AG08396 (cell line): ENCODE data around the gene PLD1.
"Not testable (repeated sequence)": the region's sequence is repeated elsewhere in the genome, so short reads cannot be mapped to it uniquely, and the experiment has no call there.

ENCODE experiments used
- DNase-seq: peaks from one replicate; pipeline ENCODE4 v3.0.0; 2012; ENCODE audit warnings: low spot score, mixed read lengths

Gene PLD1

DNA sequence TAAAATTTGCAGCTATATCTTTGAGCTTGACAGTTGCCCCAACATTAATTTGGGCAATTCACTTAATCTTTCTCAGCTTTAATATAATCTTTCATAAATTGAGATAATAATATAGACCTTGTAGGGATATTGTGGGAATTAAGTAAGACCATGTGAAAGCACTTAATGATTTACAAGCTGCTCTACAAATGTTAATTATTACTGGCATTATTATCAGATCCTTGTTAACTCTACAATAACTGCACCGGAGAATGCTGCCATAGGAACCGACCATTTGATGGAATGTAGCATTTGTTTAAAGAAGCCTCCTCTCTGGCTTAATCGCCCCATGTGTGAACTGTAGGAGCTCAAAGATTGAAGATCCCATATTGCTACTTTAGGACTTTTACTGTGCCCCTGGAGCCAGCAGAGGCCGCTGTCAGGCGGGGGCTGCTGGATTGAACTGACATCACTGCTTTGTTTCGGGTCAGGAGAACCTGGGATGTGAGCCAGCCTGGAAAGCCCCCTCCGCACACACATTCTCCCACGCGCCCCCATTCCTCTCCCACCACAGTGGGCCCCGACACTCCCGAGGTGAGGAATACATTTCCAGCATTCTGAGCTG lies 195.9 kb downstream of the PLD1 start:
- DNase-seq, result peak; percentile 52

DNA sequence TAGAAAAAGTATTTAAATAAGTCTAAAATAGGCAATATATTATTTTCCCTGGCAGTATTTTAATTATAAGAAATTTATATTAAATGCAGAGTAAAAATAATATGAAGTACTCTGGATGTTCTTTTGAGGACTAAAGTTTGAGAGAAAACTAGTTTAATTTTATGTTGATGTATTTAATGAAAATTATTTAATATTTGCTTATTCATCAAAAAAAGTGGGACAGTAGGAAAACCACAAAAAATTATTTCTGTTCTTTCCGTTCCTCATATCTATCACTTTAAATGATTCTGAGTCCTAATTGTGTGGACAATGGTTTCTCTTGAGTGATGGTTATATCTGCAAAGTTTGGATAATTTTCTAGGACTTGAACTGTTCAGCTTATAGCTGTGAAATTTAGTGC lies 202.8 kb downstream of the PLD1 start:
- DNase-seq, result no peak

DNA sequence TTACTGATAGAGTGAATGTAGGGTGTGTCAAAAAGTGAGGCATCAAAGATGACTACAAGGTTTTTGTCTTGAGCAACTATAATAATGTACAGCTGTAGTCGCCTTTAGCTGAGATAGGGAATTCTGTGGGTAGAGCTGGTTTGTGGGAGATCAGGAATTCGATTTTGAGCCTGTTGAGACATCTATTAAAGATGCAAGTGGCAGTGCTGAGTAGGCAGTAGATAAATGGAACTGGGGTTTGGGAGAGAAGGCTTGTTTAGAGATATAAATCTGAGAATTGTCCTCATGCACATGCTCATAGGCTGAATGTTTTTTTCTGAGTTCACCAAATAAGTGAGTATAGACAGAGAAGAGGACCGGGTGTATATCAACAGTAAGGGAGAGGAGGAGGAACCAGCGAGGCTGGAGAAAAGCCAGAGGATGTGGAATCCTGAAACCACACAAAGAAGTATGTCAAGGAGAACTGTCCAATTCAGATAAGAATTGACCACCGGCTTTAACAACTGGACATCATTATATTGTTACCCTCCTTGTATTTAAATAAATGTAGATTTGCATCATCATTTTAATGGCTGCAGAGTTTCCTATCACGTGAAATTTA lies 204.0 kb downstream of the PLD1 start:
- DNase-seq, result no peak

DNA sequence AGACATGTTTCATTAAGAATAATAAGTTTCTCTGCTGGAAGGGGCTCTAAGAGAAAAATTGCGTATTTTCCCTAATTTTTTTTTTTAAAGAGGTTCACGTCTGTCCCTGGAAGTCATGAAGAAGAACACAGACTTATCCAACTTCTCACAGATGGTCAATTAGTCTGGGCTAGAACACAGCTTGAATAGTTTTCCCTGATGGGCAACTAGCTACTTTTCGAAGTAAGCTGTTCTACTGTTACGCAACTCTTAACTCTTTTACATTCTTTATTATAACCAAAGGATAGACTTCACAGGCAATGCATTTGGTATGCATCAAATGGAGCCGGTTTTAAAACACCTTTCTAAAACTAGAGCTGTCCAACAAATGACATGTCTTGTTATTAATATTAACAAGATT lies 205.9 kb downstream of the PLD1 start:
- no peak for DNase-seq

DNA sequence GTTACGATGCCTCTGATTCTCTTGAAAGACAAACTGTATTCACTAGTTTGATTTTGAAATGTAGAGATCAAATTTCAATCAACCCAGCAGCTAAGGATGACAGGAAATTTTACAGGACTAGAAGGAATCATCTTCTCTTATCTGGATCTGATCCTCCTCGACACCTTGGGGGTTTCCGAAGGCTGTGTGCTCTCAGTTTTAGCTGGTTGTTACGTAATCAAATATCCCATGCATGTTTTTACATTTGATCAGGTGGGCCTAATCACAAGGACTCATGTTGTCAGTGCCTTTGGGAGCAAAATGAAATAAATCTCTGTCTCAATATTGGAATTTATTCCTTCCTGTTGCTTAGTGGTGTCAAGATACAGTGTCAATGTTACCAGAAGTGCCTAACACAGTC lies 208.2 kb downstream of the PLD1 start:
- no peak for DNase-seq

DNA sequence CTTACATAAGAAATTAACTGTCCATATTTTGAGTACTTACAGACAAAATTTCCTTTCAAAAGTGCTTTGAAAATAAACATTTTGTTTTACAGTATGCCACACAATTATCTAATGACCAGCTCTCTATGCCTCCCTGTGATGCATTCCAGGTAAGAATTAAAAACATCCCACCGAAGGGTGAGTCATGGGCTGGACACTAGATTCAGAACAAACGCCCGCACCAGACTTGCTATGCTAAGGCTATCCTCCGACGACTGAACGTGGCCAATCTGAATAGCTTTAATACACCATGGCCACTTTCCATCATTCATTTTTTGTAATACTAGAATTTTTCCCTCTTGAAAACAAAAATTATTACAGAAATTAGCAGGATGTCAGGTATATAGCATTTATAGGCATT lies 210.3 kb downstream of the PLD1 start:
- DNase-seq, result no peak

DNA sequence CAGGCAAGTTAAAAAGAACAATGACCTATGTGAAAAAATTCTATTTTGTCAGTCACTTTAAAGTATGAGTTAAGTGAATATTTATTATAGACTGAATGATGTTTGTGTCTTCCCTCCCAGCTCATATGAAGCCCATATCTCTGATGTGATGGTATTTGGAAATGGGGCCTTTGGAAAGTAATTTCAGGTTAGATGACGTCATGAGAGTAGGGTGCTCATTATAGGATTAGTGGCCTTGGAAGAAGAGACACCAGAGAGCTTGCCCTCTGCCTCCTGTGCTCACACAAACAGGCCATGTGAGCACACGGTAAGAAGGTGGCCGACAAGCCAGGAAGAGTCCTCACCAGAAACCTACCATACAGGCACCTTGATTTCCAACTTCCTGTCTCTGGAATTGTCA lies 211.3 kb downstream of the PLD1 start:
- no peak for DNase-seq

DNA sequence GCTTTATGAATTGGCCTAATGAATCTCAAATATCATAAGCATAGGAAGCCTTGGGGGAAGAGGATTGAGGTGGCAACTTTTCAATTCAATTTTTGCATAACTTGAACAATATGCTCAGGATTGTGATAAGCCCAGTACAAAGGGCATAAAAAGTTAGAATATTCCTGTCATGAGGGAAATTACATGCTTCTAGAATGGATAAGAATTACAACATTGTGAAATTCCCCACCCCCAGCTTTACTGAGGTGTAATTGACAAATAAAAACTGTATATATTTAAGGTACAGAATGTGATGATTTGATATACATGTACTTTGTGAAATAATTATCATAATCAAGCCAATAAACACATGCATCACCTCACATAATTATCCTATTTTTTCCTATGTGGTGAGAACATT lies 217.5 kb downstream of the PLD1 start:
- no peak for DNase-seq

DNA sequence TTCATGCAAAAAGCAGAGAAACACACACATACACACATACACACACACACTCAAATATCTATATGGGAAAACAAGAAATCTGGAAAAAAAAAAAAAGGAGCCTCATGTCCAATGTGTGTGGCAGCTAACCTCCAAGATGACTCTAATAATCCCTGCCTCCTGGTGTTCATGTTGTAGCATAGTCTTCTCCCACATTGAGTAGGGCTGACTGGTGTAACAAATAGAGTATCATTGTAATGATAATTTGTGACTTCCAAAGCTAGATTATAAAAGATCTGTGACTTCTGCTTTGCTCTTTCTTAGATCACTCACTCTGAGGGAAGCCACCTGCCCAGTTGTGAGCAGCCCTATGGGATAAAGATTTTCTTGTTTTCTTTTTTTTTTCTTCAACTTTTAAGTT lies 219.2 kb downstream of the PLD1 start:
- DNase-seq, result no peak

DNA sequence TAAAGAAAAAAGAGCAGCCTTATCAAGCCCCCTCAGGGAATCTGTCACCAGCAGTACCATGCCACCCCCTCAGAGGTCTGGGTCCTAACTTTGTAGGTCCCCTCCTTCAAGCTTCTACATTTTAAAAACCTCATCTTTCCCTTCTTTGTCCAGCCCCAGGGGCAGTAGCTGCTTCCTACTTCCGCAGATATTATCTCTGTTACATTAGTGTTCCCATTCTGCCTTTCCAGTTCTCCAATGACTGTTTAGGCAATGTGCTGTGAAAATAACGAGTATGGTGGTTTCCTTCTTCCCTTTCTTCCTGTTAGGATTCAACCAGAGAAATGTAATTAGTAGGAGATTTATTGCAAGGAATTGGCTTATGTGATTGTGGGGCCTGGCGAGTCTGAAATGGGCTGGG lies 224.0 kb downstream of the PLD1 start:
- no peak for DNase-seq

DNA sequence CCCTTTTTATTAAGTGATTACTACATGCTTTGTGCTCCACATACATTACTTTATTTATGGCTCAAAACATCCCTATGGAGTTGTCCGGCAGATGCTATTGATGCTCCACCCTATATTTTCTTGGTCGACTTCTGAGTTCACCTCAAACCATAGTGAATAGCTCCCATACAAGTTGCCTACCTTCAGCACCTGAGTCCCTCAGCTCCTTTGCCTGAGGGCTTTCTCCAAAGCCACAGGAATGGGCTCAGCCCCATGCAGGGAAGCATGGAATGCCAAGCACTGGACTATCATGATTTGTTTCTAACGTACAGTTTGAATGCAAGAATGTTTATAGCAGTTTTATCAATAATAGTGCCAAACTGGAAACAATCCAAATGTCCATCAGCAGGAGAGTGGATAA lies 225.2 kb downstream of the PLD1 start:
- DNase-seq, result no peak

DNA sequence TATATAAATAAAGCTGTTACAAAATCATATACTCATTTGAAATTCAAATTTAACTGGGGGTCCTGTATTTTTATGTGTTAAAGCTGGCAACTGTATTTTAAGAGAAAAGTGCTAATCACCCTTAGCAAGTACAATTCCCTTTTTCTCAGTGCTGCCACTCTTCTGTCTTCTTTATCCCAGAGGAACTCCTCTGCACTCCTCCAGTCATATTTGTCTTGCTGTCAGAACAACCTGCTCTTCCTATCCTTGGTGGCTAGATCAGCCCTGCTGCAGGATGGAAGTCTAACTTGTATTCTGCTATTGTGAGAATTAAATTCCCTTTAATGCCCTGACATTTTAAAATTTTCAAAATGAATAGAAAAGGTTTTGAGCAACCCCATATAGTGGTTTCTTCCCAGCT lies 226.2 kb downstream of the PLD1 start:
- no peak for DNase-seq

DNA sequence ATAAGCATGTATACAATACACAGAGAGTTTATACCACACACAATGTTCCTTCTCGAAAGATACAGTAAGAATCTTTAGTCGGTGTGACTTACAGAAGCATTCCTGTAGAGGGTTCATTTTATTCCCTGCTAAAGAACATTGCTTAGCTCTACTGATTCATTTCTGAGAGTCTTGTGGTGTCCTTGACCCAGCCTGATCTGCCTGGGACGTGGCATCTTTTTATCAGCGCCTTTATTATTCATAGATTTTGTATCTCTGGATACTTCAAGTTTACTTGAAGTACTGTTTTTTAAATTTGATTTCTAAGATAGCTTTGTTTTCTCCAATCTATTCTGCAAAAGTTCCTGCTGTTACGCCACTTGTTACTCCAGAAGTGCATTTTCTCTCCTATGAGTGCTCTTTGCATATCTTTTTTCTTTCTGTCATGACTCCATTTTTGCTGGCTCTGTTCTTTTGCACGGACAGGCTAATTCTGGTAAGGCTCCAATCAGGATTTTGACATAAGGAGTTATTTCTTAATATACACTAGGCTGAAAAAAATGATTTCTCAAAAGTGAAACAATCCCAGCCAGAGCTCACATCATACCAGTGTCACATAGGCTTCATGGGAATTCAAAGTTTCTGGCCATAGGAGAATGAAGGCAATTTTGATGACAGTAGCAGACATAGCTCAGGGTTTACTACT lies 235.6 kb downstream of the PLD1 start:
- DNase-seq, result no peak

DNA sequence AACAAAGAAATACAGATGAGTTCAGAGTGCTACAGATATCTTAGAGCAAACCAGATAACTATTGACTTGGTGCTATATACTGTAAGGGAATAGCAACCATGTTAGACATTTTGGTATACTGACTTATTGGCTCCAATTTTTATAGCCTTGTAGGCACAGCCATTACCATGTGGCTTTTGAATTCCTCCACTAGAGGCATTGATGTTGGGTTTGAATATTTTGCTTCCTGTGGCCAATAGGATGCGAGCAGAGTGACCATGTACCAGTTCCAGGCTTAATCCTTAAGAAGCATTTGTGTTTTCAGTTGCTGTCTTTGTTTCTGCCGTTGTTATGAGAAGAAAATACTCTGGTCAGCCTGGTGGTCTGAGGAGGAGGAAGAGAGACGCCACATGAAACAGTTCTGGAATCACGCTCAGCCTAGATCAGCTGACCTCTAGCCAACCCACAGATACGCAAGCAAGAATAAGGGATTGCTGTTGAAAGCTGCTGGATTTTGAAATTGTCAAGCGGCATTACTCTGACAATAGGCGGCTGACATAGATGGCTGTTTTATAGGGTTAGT lies 240.6 kb downstream of the PLD1 start:
- DNase-seq, result no peak

DNA sequence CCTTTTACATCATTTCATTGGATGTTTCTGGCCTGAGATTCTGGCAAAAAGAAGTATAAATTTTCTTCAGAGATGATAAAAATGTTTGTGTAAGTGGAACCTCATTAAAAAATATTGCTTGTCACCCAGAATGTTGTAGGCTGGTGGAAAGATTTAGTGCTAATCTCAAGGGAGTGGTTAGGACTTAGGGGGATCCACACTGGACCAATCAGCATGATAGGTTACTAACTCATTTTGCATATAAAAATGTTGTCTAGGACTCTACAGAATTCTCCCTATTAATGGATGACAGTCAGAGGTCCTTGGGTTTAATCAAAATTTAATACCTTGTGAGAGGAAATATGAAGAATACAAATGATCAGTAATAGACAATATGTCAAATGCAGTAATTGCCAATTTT lies 241.5 kb downstream of the PLD1 start:
- no peak for DNase-seq

DNA sequence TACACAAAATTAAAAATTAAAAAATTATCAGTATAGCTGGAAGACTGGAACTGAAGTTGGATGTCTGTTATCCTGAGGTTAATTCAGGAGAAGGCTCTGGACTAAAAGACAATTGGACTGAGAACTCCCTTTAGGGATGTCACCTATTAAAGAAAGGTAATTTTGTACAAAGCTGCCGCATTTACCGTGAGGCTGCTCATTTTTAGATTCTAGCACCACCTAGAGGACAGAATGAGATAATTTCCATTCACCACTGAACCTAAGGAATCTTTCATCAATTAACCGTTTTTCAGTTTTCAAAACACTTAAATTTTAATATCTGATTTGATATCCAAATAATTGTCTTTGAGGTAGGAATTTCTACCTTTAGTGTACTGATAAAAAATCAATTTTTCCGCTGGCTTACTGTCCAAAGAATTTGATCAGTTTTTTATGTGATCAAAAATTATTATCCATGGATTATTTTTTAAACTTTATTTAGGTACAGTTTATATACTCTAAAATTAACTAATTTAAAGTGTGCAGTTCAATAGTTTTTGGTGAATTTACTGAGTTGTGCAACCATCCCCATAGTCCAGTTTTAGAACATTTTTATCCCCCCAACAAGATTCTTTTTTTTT lies 243.4 kb downstream of the PLD1 start:
- DNase-seq, result peak; percentile 48

DNA sequence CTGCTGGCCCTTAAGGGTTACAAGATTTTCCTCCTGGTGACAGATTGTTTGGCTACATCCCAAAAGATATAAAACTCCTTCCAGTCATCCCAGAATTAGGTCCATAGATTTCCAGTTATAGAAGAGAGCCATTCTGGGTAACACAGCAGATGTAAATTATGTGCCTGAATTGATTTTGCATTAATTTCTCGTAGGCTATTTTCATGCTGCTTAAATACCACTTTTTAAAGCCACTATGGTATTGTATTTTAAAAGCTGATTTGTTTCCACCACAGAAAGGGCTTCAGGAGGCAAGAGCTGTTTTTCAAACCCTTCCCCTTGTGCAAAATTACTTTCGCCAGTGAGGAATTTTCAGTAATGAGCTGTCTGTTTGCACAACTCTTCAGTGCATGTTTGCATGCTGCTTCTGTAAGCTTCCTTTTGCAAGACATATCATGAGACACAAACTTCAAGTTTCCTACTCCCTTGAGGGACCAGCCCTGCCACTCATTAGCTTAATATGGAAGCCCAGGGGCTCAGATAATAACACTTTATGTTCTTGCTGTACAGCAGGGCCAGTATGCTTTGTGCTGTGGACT lies 244.7 kb downstream of the PLD1 start:
- DNase-seq, result no peak

DNA sequence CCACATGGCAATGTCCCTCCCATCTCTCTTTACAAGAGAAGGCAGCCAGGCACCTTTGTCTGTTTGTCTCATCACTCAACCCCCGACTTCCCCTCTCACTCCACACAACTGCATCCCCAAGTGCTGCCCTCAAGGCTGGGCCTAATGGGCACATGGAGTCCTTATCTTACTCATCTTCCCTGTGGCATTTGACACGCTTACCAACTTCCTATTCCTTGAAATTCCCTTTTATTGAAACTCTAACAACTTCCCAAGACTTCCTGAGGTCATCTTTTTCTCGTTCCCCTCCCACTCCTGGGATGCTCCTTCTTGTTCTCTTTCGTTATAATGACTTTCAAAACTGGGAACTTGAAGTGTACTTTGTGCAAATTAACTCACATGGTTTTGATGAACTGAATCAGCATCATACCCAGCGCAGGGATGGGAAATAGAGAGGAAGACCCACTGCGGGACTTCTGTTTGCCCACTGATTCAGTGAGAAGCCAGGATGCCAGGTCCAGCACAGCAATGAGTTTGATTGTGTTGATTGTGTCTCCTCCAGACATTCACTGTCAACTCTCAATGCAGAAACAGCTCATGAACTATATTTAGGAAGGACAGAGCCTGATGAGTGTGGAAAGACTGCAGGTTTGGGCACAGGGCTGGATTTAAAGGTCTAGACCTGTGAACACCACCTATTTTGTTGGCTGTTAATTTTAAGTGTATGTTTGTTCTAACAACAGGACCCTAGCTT lies 245.4 kb downstream of the PLD1 start:
- DNase-seq, result no peak

DNA sequence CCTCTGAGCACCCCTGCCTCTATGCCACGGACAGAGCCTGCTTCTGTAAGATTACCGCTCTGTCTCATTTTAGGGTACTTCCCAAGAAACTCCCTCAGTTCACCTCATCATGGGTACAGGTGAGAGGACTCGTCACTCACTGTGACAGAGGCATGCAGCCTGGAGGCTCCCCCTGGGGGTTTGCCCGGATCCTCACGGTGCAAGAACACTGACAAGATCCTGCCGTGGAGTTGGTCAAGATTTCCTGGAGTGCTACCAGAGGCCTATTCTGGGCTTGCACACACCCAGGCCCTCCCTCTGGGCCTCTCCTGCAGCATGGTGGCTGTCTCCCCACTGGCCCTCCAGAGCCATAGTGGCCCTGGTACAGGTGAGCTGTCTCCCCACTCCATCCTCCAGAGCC lies 247.0 kb downstream of the PLD1 start:
- no peak for DNase-seq

DNA sequence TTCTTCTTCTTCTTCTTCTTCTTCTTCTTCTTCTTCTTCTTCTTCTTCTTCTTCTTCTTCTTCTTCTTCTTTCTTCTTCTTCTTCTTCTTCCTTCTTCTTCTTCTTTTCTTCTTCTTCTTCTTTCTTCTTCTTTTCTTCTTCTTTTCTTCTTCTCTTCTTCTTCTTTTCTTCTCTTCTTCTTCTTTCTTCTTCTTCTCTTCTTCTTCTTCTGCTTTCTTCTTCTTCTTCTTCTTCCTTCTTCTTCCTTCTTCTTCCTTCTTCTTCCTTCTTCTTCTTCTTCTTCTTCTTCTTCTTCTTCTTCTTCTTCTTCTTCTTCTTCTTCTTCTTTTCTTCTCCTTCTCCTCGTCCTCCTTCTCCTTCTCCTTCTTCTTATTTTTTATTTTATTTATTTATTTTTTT lies 247.8 kb downstream of the PLD1 start:
- not testable (repeated sequence) for DNase-seq

DNA sequence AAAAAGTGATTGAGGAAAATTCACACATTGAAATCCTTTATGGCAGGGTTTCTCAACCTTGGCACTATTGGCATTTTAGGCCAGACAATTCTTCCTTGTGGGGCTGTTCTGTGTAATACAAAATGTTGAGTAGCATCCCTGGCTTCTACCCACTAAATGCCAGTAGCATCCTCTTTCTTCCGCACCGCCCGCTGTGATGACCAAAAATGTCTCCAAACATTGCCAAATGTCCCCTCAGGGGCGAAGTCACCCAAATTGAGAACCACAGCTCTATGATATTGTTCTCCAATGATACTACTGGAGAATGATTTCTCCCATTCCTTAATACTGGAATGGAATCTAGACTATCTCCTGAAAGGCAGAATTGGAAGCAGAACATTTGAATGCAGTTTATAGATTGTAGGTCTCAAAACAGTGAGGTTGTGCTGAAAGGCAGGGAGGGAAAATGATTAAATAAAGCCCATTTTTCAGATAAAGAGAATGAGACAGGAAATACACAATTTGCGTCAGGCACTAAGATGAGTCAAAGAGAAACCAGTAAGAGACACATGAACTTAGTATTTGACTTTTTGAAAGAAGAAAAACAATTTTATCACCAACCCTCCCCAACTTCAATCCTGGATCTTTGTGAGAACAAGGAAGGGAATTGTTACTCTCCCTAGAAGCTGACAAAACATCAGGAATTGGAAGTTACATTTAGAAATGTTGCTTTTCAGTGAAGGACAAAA lies 248.5 kb downstream of the PLD1 start:
- no peak for DNase-seq
